Breast epithelium (tissue), 4 donors: ENCODE results near the gene BDNF. TPM values are rescaled to one million over a fixed set of nuclear protein-coding genes. Genes with fewer than 3 reads are reported as not detected.

Source experiments
- DNase-seq, 2 donors: peaks; one replicate each; pipeline ENCODE4 v3.0.0-alpha.2; 2019; ENCODE audit warnings: low spot score in 2 of 2
- H3K27ac ChIP-seq, 2 donors: fragments of 200-600 bp; sonication (generic) in 1 of 2; one replicate each; pipeline ENCODE4 v1.5.1; 2016 to 2019; ENCODE audit warnings: mild to moderate bottlenecking in 1 of 2
- H3K27me3 ChIP-seq, 2 donors: fragments of 200-600 bp; sonication (generic) in 1 of 2; one replicate each; pipeline versions ENCODE4 v1.5.1 to v1.6.0; 2017 to 2019; ENCODE audit warnings: control low read depth in 1 of 2, mild to moderate bottlenecking in 1 of 2
- H3K36me3 ChIP-seq: fragments of 200-600 bp; one replicate; pipeline ENCODE4 v1.5.1; 2019
- H3K4me1 ChIP-seq, 2 donors: fragments of 200-600 bp; sonication (generic); one replicate each; pipeline ENCODE4 v1.5.1; 2016 to 2019; ENCODE audit warnings: control low read depth in 1 of 2
- H3K4me3 ChIP-seq, 3 donors: fragments of 200-600 bp; sonication (generic); 1 replicate in 2 of 3; 2 replicates in 1 of 3; pipeline ENCODE4 v1.5.1; 2016 to 2019; ENCODE audit warnings: mild to moderate bottlenecking in 3 of 3, moderate library complexity in 2 of 3
- H3K9me3 ChIP-seq, 2 donors: fragments of 200-600 bp; sonication (generic) in 1 of 2; one replicate each; pipeline ENCODE4 v1.5.1; 2016 to 2019; ENCODE audit warnings: control low read depth in 1 of 2
- POLR2A ChIP-seq: fragments of 450-650 bp; IDR thresholded peaks from one replicate; pipeline ENCODE4 v1.6.1; 2016; ENCODE audit warnings: antibody characterized with exemption, mild to moderate bottlenecking, moderate library complexity
- POLR2AphosphoS5 ChIP-seq, 3 donors: sonication (generic); formaldehyde crosslinking; IDR thresholded peaks; one replicate each; pipeline ENCODE4 v1.6.1; 2017; ENCODE audit warnings: antibody characterized with exemption in 3 of 3
- intact Hi-C: fragments of 100-400 bp; cut with DNase I; formaldehyde crosslinking; loops from one replicate; pipeline ENCODE4 v1.15.1; 2023; ENCODE audit warnings: low total_unique reads
- total RNA-seq, 3 donors: library from RNA; depleted of rRNA; stranded (reverse); fragments of >200 nt; gene quantifications; one replicate each; pipeline ENCODE4 v1.1.0, GENCODE V29; 2016
- TF ChIP-seq, protein P1 (sequence below), 3 donors: fragments of 450-650 bp; IDR thresholded peaks; one replicate each; pipeline ENCODE4 v1.5.1; 2016 to 2017; ENCODE audit warnings: antibody characterized with exemption in 3 of 3, mild to moderate bottlenecking in 3 of 3, moderate library complexity in 3 of 3

The BDNF gene
- total RNA-seq, 3 donors from 2014 or later: 0.44 to 0.66 TPM; not detected in 1

DNA sequence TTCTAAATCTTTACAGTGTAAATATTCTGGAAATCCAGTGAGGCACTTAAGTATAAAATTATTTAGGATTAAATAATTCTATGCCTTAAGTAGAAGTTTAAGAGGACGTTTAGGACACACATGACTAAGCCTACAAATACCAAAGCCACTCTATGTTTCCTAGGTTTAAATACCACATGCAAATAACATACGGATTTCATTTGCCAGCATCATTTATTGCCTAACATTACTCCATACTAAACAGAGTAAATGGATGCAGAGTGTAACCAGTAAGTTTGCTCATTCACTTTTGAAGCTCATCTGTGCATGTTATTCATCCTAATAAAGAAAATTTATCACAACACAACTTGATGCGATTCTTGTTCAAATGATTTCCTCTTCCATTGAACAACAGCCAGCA lies 4.1 kb downstream of the BDNF start:
- H3K4me3 ChIP-seq: no peak overlapping the region
- no peak for DNase-seq
- peaks cover 3 to 9% of the 10 kb centered on the region in 2 donors for H3K4me1 ChIP-seq
- no peak overlapping the region for H3K27ac ChIP-seq
- no peaks in the 10 kb centered on the region for H3K9me3 ChIP-seq
- TF ChIP-seq POLR2AphosphoS5 (IDR thresholded peaks at IDR 0.05) (no peak), POLR2A (no peak)
- TF ChIP-seq, protein P1, sequence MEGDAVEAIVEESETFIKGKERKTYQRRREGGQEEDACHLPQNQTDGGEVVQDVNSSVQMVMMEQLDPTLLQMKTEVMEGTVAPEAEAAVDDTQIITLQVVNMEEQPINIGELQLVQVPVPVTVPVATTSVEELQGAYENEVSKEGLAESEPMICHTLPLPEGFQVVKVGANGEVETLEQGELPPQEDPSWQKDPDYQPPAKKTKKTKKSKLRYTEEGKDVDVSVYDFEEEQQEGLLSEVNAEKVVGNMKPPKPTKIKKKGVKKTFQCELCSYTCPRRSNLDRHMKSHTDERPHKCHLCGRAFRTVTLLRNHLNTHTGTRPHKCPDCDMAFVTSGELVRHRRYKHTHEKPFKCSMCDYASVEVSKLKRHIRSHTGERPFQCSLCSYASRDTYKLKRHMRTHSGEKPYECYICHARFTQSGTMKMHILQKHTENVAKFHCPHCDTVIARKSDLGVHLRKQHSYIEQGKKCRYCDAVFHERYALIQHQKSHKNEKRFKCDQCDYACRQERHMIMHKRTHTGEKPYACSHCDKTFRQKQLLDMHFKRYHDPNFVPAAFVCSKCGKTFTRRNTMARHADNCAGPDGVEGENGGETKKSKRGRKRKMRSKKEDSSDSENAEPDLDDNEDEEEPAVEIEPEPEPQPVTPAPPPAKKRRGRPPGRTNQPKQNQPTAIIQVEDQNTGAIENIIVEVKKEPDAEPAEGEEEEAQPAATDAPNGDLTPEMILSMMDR (IDR thresholded peaks at IDR 0.05): no peak
- no peaks in the 10 kb centered on the region for H3K36me3 ChIP-seq
- intact Hi-C loops: no loop called here
- H3K27me3 ChIP-seq: peaks cover 0 to 7% of the 10 kb centered on the region in 2 donors

- intact Hi-C loops: no loop called here
- Histone ChIP-seq H3K4me1 (peaks cover 0 to 9% of the 10 kb centered on the region in 2 donors), H3K27ac (no peak overlapping the region), H3K27me3 (peaks cover 0 to 6% of the 10 kb centered on the region in 2 donors), H3K4me3 (no peak overlapping the region), H3K9me3 (no peaks in the 10 kb centered on the region), H3K36me3 (no peaks in the 10 kb centered on the region)
- no peak for DNase-seq
- TF ChIP-seq, protein P1 (IDR thresholded peaks at IDR 0.05): no peak
- TF ChIP-seq POLR2AphosphoS5 (IDR thresholded peaks at IDR 0.05): no peak
- no peak for TF ChIP-seq POLR2A
Observed at GRCh38 chr11:27694992-27695391, 5.3 kb downstream of the BDNF start.

GRCh38 chr11:27693398-27693797 lies 6.9 kb downstream of the BDNF start:
- H3K4me3 ChIP-seq: no peak overlapping the region
- DNase-seq: no peak
- TF ChIP-seq POLR2A: no peak
- TF ChIP-seq, protein P1 (IDR thresholded peaks at IDR 0.05): no peak
- no peak for TF ChIP-seq POLR2AphosphoS5 (IDR thresholded peaks at IDR 0.05)
- no peaks in the 10 kb centered on the region for H3K27me3 ChIP-seq
- H3K36me3 ChIP-seq: no peaks in the 10 kb centered on the region
- H3K9me3 ChIP-seq: no peaks in the 10 kb centered on the region
- intact Hi-C loops: no loop called here
- no peaks in the 10 kb centered on the region for H3K4me1 ChIP-seq
- H3K27ac ChIP-seq: no peak overlapping the region

- intact Hi-C loops: no loop called here
Observed at GRCh38 chr11:27692781-27693180, 7.5 kb downstream of the BDNF start.

GRCh38 chr11:27688076-27688475 lies 12.2 kb downstream of the BDNF start:
- no peaks in the 10 kb centered on the region for H3K36me3 ChIP-seq
- no peak for DNase-seq
- no peaks in the 10 kb centered on the region for H3K4me1 ChIP-seq
- H3K4me3 ChIP-seq: no peak overlapping the region
- H3K27me3 ChIP-seq: no peaks in the 10 kb centered on the region
- H3K27ac ChIP-seq: no peak overlapping the region
- intact Hi-C loops: no loop called here
- no peaks in the 10 kb centered on the region for H3K9me3 ChIP-seq
- TF ChIP-seq, protein P1 (IDR thresholded peaks at IDR 0.05): no peak
- TF ChIP-seq POLR2A: no peak
- no peak for TF ChIP-seq POLR2AphosphoS5 (IDR thresholded peaks at IDR 0.05)

More at GRCh38 chr11:27692781-27693180, 7.5 kb downstream of the BDNF start:
- Histone ChIP-seq H3K27ac (no peak overlapping the region), H3K9me3 (no peaks in the 10 kb centered on the region), H3K27me3 (no peaks in the 10 kb centered on the region), H3K4me3 (no peak overlapping the region), H3K36me3 (no peaks in the 10 kb centered on the region), H3K4me1 (no peaks in the 10 kb centered on the region)
- TF ChIP-seq, protein P1 (IDR thresholded peaks at IDR 0.05): no peak
- TF ChIP-seq POLR2A (no peak), POLR2AphosphoS5 (IDR thresholded peaks at IDR 0.05) (no peak)
- no peak for DNase-seq
